Endothelial cell of umbilical vein (primary cell): ENCODE data around the gene GSDMA. TPM values are rescaled to one million over a fixed set of nuclear protein-coding genes. Genes with fewer than 3 reads are reported as not detected.
A peak's percentile ranks its signal among the peaks of the same experiment; 100 is the strongest.

Experiments used
- BruUV-seq: library from RNA; stranded (reverse); fragments of 400-500 nt; replicated peaks from 2 replicates; lab custom pipeline; 2021; lab: Mats Ljungman, UMichigan
- CTCF ChIA-PET: fragments of 300-600, 350-600 bp; sonication (Branson Sonifier 250); formaldehyde crosslinking; loops from one replicate; lab custom pipeline; 2021; ENCODE audit warnings: antibody characterized with exemption, inconsistent platforms; lab: Charles Lee
- POLR2A ChIA-PET: fragments of 300-600, 350-600 bp; sonication (Branson Sonifier 250); formaldehyde crosslinking; loops from one replicate; lab custom pipeline; 2021; ENCODE audit warnings: antibody characterized with exemption, inconsistent platforms; lab: Charles Lee
- DNase-seq: peaks from one replicate; pipeline ENCODE4 v3.0.0-alpha.2; 2011; ENCODE audit warnings: low read depth, low spot score
- FAIRE-seq: peaks from 2 replicates; lab custom pipeline; 2011; peaks lifted over from hg19 to GRCh38; lab: Jason Lieb, UNC
- H2AFZ ChIP-seq: 2 replicates; pipeline ENCODE4 v1.6.0; 2012; ENCODE audit warnings: low read depth, low read length, control low read depth, inconsistent platforms
- H3K27ac ChIP-seq: 2 replicates; pipeline ENCODE4 v1.5.1; 2011; ENCODE audit warnings: low read depth, mild to moderate bottlenecking, control low read depth, low read length, moderate library complexity; ENCODE audit not compliant: insufficient read depth
- H3K27me3 ChIP-seq, 2 experiments: 2 replicates each; pipeline versions ENCODE4 v1.6.0 to v1.6.1; 2011; ENCODE audit warnings: low read length in 2 of 2, mixed read lengths in 1 of 2; ENCODE audit not compliant: control insufficient read depth in 2 of 2, insufficient read depth in 2 of 2
- H3K36me3 ChIP-seq, 2 experiments: 2 replicates in 1 of 2; 3 replicates in 1 of 2; pipeline ENCODE4 v1.5.1; 2011; ENCODE audit warnings: low read length in 2 of 2, mild to moderate bottlenecking in 1 of 2, moderate library complexity in 1 of 2; ENCODE audit not compliant: control insufficient read depth in 2 of 2, insufficient read depth in 2 of 2; ENCODE audit errors: extremely low read depth in 1 of 2
- H3K4me1 ChIP-seq: 3 replicates; pipeline ENCODE4 v1.5.1; 2011; ENCODE audit warnings: mild to moderate bottlenecking, low read length; ENCODE audit not compliant: control insufficient read depth, insufficient read depth; ENCODE audit errors: extremely low read depth
- H3K4me2 ChIP-seq: 2 replicates; pipeline ENCODE4 v1.6.1; 2011; ENCODE audit warnings: low read length, control low read depth, mixed read lengths; ENCODE audit not compliant: insufficient read depth
- H3K4me3 ChIP-seq, 3 experiments: fragments of 200-600 bp in 1 of 3; sonication (generic), shearing (Covaris generic) in 1 of 3; replicated peaks in 1 of 3; 2 replicates each; pipeline ENCODE4 v1.5.1; 2011 to 2016; ENCODE audit warnings: control low read depth in 3 of 3, low read length in 3 of 3, mild to moderate bottlenecking in 2 of 3, inconsistent platforms in 1 of 3, low read depth in 1 of 3, moderate library complexity in 1 of 3; ENCODE audit not compliant: insufficient read depth in 1 of 3
- H3K79me2 ChIP-seq: 2 replicates; pipeline ENCODE4 v1.6.0; 2012; ENCODE audit warnings: low read length, inconsistent platforms; ENCODE audit not compliant: control insufficient read depth, insufficient read depth
- H3K9ac ChIP-seq: replicated peaks from 2 replicates; pipeline ENCODE3; 2011; ENCODE audit warnings: low read length, control low read depth; ENCODE audit not compliant: insufficient read depth; ENCODE audit errors: extremely low read depth
- H3K9me1 ChIP-seq: replicated peaks from 3 replicates; pipeline ENCODE4 v1.6.0; 2011; ENCODE audit warnings: mild to moderate bottlenecking, low read length; ENCODE audit not compliant: control insufficient read depth, insufficient read depth; ENCODE audit errors: extremely low read depth
- H3K9me3 ChIP-seq: replicated peaks from 2 replicates; pipeline ENCODE4 v1.5.1; 2012; ENCODE audit warnings: low read length, inconsistent platforms; ENCODE audit not compliant: control insufficient read depth, insufficient read depth
- H4K20me1 ChIP-seq: replicated peaks from 2 replicates; pipeline ENCODE3; 2011; ENCODE audit warnings: mild to moderate bottlenecking, low read length; ENCODE audit not compliant: control insufficient read depth, insufficient read depth; ENCODE audit errors: extremely low read depth
- EZH2 ChIP-seq: IDR thresholded peaks from 2 replicates; pipeline ENCODE4 v1.6.1; 2012; ENCODE audit warnings: borderline replicate concordance, low read depth, mild to moderate bottlenecking, moderate library complexity, low read length, inconsistent platforms; ENCODE audit not compliant: severe bottlenecking
- FOS ChIP-seq: IDR thresholded peaks from 2 replicates; pipeline ENCODE4 v1.6.1; 2011; ENCODE audit warnings: mild to moderate bottlenecking, low read length, moderate library complexity, borderline replicate concordance; ENCODE audit not compliant: insufficient read depth
- GATA2 ChIP-seq: IDR thresholded peaks from 2 replicates; pipeline ENCODE4 v1.7.0; 2011; ENCODE audit warnings: low read depth, mild to moderate bottlenecking, moderate library complexity, mixed read lengths, low read length; ENCODE audit not compliant: insufficient read length, insufficient read depth
- JUN ChIP-seq: IDR thresholded peaks from 2 replicates; pipeline ENCODE4 v1.6.1; 2011; ENCODE audit warnings: borderline replicate concordance, low read depth; ENCODE audit not compliant: insufficient read length, insufficient read depth
- MAX ChIP-seq: IDR thresholded peaks from 2 replicates; pipeline ENCODE4 v1.6.1; 2011; ENCODE audit not compliant: insufficient read depth, insufficient read length
- MYC ChIP-seq: IDR thresholded peaks from one replicate; pipeline ENCODE4 v1.6.1; 2011; ENCODE audit warnings: mild to moderate bottlenecking, low read depth, low read length
- POLR2A ChIP-seq: IDR thresholded peaks from 2 replicates; pipeline ENCODE4 v1.6.1; 2012; ENCODE audit warnings: low read depth, mild to moderate bottlenecking, control low read depth, low read length
- POLR2AphosphoS5 ChIP-seq: IDR thresholded peaks from 2 replicates; pipeline ENCODE4 v1.6.1; 2012; ENCODE audit warnings: low read depth, mild to moderate bottlenecking, control low read depth, low read length, moderate library complexity; ENCODE audit not compliant: insufficient read depth
- dilution Hi-C: fragments of 300-500 bp; cut with MboI; formaldehyde crosslinking; loops from one replicate; pipeline ENCODE4 v1.15.0; 2019; ENCODE audit warnings: low sequenced_read_pairs; ENCODE audit not compliant: extremely low pct_ligation_motif_present
- intact Hi-C: fragments of 100-400 bp; cut with micrococcal nuclease; formaldehyde crosslinking; loops from one replicate; pipeline ENCODE4 v1.10.0; 2022
- polyA plus RNA-seq, 4 experiments: library from polyadenylated mRNA; depleted of rRNA in 3 of 4; stranded (reverse) in 3 of 4; unstranded in 1 of 4; fragments of >200 nt; gene quantifications; 2 replicates each; pipeline versions ENCODE4 v1.2.1 to v1.2.3, GENCODE V29; 2011 to 2012; ENCODE audit warnings: missing spikeins in 1 of 4
- total RNA-seq: library from RNA; stranded (reverse); gene quantifications from 2 replicates; pipeline ENCODE4 v1.2.3, GENCODE V29; 2021
- TF ChIP-seq, protein P1 (sequence below), 2 donors: IDR thresholded peaks; 1 replicate in 1 of 2; 2 replicates in 1 of 2; pipeline ENCODE4 v1.5.1; 2011; ENCODE audit warnings: low read length in 2 of 2, mild to moderate bottlenecking in 2 of 2, moderate library complexity in 2 of 2, control low read depth in 1 of 2, inconsistent platforms in 1 of 2, low read depth in 1 of 2; ENCODE audit not compliant: insufficient read depth in 1 of 2; ENCODE audit errors: extremely low read depth in 1 of 2

GSDMA gene
- total and polyA plus RNA-seq, 2 donors (not counting 3 experiments of a cell fraction or from before 2014, with no cell fraction given): not detected

DNA sequence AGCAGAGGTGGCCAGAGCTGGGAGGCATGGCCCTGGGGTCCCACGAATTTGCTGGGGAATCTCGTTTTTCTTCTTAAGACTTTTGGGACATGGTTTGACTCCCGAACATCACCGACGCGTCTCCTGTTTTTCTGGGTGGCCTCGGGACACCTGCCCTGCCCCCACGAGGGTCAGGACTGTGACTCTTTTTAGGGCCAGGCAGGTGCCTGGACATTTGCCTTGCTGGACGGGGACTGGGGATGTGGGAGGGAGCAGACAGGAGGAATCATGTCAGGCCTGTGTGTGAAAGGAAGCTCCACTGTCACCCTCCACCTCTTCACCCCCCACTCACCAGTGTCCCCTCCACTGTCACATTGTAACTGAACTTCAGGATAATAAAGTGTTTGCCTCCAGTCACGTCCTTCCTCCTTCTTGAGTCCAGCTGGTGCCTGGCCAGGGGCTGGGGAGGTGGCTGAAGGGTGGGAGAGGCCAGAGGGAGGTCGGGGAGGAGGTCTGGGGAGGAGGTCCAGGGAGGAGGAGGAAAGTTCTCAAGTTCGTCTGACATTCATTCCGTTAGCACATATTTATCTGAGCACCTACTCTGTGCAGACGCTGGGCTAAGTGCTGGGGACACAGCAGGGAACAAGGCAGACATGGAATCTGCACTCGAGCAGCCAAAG is 54.7 kb downstream of the GSDMA start:
- Histone ChIP-seq H3K27ac (peak overlapping the region; percentile 99), H3K9me1 (no peaks in the 10 kb centered on the region), H3K4me3 (no peak overlapping the region), H3K79me2 (peaks cover 18% of the 10 kb centered on the region), H3K4me2 (no peak overlapping the region), H2AFZ (no peak overlapping the region), H3K27me3 (no peaks in the 10 kb centered on the region), H3K9ac (no peak overlapping the region), H3K4me1 (peaks cover 77% of the 10 kb centered on the region), H3K36me3 (peaks cover 3 to 7% of the 10 kb centered on the region in 2 experiments), H4K20me1 (no peaks in the 10 kb centered on the region), H3K9me3 (no peaks in the 10 kb centered on the region)
- DNase-seq (no peak), FAIRE-seq (peak; percentile 58)
- POLR2A ChIA-PET: interaction anchor here (0.5 kb wide), 1 partner anchor 1869 kb away, joined by 3 read pairs; no protein-coding TSS in a partner anchor
- intact Hi-C loops: loop anchor here (10.0 kb wide), 1 partner anchor 267 kb away; the partner anchor contains the start of gene CDC6
- dilution Hi-C loops: no loop called here
- CTCF ChIA-PET: interaction anchor here (0.5 to 10.7 kb wide), 10 partner anchors 8 to 174 kb away, joined by 3 to 246 read pairs (median 3); partner anchors contain the start of genes MED24 and THRA
- no TSS peak for BruUV-seq
- TF ChIP-seq POLR2AphosphoS5 (no peak), EZH2 (no peak), POLR2A (no peak), MYC (no peak), JUN (no peak), FOS (no peak), MAX (no peak), GATA2 (no peak)
- TF ChIP-seq, protein P1, sequence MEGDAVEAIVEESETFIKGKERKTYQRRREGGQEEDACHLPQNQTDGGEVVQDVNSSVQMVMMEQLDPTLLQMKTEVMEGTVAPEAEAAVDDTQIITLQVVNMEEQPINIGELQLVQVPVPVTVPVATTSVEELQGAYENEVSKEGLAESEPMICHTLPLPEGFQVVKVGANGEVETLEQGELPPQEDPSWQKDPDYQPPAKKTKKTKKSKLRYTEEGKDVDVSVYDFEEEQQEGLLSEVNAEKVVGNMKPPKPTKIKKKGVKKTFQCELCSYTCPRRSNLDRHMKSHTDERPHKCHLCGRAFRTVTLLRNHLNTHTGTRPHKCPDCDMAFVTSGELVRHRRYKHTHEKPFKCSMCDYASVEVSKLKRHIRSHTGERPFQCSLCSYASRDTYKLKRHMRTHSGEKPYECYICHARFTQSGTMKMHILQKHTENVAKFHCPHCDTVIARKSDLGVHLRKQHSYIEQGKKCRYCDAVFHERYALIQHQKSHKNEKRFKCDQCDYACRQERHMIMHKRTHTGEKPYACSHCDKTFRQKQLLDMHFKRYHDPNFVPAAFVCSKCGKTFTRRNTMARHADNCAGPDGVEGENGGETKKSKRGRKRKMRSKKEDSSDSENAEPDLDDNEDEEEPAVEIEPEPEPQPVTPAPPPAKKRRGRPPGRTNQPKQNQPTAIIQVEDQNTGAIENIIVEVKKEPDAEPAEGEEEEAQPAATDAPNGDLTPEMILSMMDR (IDR thresholded peaks at IDR 0.05; ENCODE audit: extremely low read depth in 1 of 2, insufficient read depth in 1 of 2, low read depth in 1 of 2, low read length in 2 of 2): no peak
